GM10266 (cell line): ENCODE measurements around the gene ARSB.

Experiments
- DNase-seq: peaks from one replicate; pipeline ENCODE4 v3.0.0; 2012; ENCODE audit errors: extremely low spot score
- CTCF ChIP-seq: IDR thresholded peaks from 2 replicates; pipeline ENCODE4 v1.5.1; 2012; ENCODE audit warnings: mild to moderate bottlenecking, low read depth; ENCODE audit not compliant: control insufficient read depth, insufficient read depth; ENCODE audit errors: missing control alignments

The ARSB gene

GRCh38 chr5:78785454-78785853 is 199.7 kb downstream of the ARSB start:
- TF ChIP-seq CTCF, result no peak
- no peak for DNase-seq

GRCh38 chr5:78783434-78784130 is 201.5 kb downstream of the ARSB start:
- TF ChIP-seq CTCF, result no peak
- no peak for DNase-seq

GRCh38 chr5:78782728-78783127 is 202.4 kb downstream of the ARSB start:
- no peak for DNase-seq
- no peak for TF ChIP-seq CTCF

GRCh38 chr5:78781611-78782286 is 203.4 kb downstream of the ARSB start:
- no peak for TF ChIP-seq CTCF
- no peak for DNase-seq

GRCh38 chr5:78779771-78780616 is 205.1 kb downstream of the ARSB start:
- no peak for TF ChIP-seq CTCF
- no peak for DNase-seq

GRCh38 chr5:78779262-78779661 is 205.8 kb downstream of the ARSB start:
- no peak for TF ChIP-seq CTCF
- DNase-seq, result no peak
